Measurements from ENCODE around the gene AFTPH. TPM values are rescaled to one million over a fixed set of nuclear protein-coding genes. Genes with fewer than 3 reads are reported as not detected.

AFTPH gene
- total RNA-seq, 4 donors from 2014 or later: 51.7 to 56.7 (median 53.2) TPM

DNA sequence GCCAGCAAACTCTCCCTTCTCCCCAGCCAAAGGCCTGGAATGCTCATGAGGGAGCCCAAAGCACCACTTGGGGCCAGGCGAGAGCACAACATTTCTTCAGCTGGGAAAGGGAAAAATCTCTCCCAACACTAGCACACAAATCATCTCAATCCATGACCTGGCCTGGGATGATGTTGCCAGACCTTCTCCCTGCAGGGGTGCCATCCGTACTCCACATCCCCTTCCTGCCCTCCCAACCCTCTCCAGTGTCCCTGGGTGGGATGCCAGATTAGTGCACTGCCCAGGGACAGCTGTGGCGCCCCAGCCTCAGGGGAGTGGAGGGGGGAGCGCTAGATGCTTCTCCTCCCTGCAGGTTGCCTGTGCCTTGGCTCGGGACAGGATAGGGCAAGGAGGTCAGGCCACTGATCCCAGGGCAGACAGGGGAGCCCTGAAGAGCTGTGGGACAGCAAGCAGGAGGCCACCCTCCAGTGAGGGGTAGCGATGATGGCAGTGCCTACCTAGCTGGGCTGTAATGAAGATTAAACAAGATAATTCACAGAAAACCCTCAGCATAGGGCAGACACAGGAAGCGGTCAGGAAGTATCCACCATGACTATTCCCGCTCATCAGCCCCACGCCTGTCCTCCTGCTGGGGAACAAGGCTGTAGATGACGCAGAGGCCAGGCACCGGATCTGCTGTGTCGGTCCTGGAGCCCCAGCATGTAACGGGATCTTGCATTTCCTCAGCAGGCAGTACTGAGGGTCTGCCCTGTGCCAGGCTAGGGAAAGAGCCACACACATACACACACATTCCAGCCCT, 98.5 kb downstream of the AFTPH start:
- 85 to 89% methylated on average over 7 to 13 of the region's 13 CpGs for WGBS, 2 donors
- DNase-seq: no peak
- H3K4me1 ChIP-seq: peaks cover 7 to 15% of the 10 kb centered on the region in 2 donors
- no peak overlapping the region for H3K4me3 ChIP-seq (replicated peaks in 1 of 3)
- intact Hi-C loops (cut with DNase I): no loop called here
- no peak for TF ChIP-seq POLR2A (IDR thresholded peaks at IDR 0.05)
- peak in 1 of 6 experiments; percentile 14 for TF ChIP-seq CTCF (IDR thresholded peaks at IDR 0.05)
- no peaks in the 10 kb centered on the region for H3K27me3 ChIP-seq
- no peaks in the 10 kb centered on the region for H3K36me3 ChIP-seq
- H3K9me3 ChIP-seq: no peaks in the 10 kb centered on the region
- no peak overlapping the region for H3K27ac ChIP-seq

GRCh38 chr2:64623242-64623850, 99.2 kb downstream of the AFTPH start:
- H3K4me3 ChIP-seq (replicated peaks in 1 of 3): no peak overlapping the region
- WGBS, 2 donors: 87 to 88% methylated on average over 13 of the region's 13 CpGs
- H3K27me3 ChIP-seq: no peaks in the 10 kb centered on the region
- H3K27ac ChIP-seq: no peak overlapping the region
- no peak for DNase-seq
- intact Hi-C loops (cut with DNase I): no loop called here
- H3K36me3 ChIP-seq: no peaks in the 10 kb centered on the region
- H3K9me3 ChIP-seq: no peaks in the 10 kb centered on the region
- no peak for TF ChIP-seq POLR2A (IDR thresholded peaks at IDR 0.05)
- peaks cover 7 to 13% of the 10 kb centered on the region in 2 donors for H3K4me1 ChIP-seq

GRCh38 chr2:64624108-64624610, 100.0 kb downstream of the AFTPH start:
- WGBS, 2 donors: 89 to 93% methylated on average over 5 to 6 of the region's 6 CpGs
- DNase-seq: no peak
- intact Hi-C loops (cut with DNase I): no loop called here

DNA sequence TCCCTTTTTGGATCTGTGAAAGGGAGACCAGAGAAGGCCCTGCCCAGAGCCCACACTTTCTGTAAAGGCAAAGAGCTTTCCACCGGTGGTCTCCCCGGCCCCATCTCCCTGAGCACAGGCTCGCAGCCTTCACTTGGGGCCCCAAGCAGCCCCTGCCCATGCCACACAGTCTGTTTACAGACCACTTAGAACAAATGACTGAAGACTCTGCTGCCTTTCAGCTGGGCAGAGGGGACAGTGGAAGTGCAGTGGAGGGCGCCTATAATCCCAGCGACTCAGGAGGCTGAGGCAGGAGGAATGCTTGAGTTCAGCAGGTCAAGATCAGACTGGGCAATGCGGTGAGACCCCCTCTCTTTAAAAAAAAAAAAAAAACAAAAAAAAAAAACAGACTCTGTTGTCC, 100.7 kb downstream of the AFTPH start:
- no peaks in the 10 kb centered on the region for H3K9me3 ChIP-seq
- H3K36me3 ChIP-seq: no peaks in the 10 kb centered on the region
- intact Hi-C loops (cut with DNase I): no loop called here
- no peak overlapping the region for H3K27ac ChIP-seq
- no peaks in the 10 kb centered on the region for H3K27me3 ChIP-seq
- peaks cover 10 to 23% of the 10 kb centered on the region in 2 donors for H3K4me1 ChIP-seq
- WGBS, 2 donors: 92 to 94% methylated on average over 6 of the region's 6 CpGs
- no peak overlapping the region for H3K4me3 ChIP-seq (replicated peaks in 1 of 3)
- TF ChIP-seq POLR2A (IDR thresholded peaks at IDR 0.05): no peak
- TF ChIP-seq CTCF (IDR thresholded peaks at IDR 0.05): no peak
- DNase-seq: no peak

More at GRCh38 chr2:64624108-64624610, 100.0 kb downstream of the AFTPH start:
- Histone ChIP-seq H3K4me1 (peaks cover 10 to 17% of the 10 kb centered on the region in 2 donors), H3K4me3 (replicated peaks in 1 of 3) (no peak overlapping the region), H3K27ac (no peak overlapping the region), H3K27me3 (no peaks in the 10 kb centered on the region), H3K9me3 (no peaks in the 10 kb centered on the region), H3K36me3 (no peaks in the 10 kb centered on the region)
- no peak for TF ChIP-seq CTCF (IDR thresholded peaks at IDR 0.05)
- TF ChIP-seq POLR2A (IDR thresholded peaks at IDR 0.05): no peak

DNA sequence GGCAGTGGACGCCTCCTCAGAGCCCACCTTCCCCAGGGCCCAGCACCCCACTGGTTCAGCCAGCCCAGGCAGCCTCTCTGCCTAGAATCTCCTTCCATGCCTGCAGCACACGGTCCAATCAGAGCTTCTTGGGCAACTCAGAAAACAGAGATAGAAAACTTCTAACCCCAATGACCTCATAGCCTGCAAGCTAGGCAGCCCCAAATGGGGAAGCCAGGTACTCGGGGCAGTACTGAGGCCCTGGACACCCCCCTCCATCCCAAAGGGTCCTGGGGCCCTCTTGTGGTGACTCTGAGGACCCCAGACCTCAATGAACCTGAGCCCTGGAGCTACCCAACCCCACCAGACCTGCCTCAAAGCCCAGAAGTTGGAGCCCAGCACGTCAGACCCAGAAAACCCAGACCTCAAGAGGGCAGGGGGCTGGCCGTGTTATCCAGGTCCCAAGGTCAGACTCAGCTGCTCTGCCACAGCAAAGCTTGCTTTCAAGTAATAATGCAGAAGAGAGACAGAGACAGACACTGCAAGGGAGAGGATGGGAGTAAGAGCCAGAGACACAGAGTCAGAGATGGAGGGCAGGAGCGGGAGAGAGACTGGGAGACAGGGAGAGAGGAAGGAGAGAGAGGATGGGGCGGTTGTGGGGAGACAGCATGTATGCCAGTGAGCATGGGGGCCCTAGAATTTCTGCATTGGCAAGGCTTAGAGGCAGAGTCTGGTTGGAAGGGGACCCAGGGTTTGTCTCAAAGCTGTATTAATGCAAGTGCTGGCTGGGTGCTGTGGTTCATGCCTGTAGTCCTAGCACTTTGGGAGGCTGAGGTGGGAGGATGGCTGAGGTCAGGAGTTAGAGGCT, 101.4 kb downstream of the AFTPH start:
- TF ChIP-seq CTCF (IDR thresholded peaks at IDR 0.05) (no peak), POLR2A (IDR thresholded peaks at IDR 0.05) (no peak)
- Histone ChIP-seq H3K27me3 (no peaks in the 10 kb centered on the region), H3K9me3 (no peaks in the 10 kb centered on the region), H3K36me3 (no peaks in the 10 kb centered on the region), H3K27ac (no peak overlapping the region), H3K4me1 (peaks cover 10 to 23% of the 10 kb centered on the region in 2 donors), H3K4me3 (replicated peaks in 1 of 3) (no peak overlapping the region)
- intact Hi-C loops (cut with DNase I): no loop called here
- WGBS, 2 donors: 89% methylated on average over 6 to 7 of the region's 7 CpGs
- DNase-seq: no peak
